Measurements from ENCODE around the gene ZNHIT2.

ZNHIT2 gene

DNA sequence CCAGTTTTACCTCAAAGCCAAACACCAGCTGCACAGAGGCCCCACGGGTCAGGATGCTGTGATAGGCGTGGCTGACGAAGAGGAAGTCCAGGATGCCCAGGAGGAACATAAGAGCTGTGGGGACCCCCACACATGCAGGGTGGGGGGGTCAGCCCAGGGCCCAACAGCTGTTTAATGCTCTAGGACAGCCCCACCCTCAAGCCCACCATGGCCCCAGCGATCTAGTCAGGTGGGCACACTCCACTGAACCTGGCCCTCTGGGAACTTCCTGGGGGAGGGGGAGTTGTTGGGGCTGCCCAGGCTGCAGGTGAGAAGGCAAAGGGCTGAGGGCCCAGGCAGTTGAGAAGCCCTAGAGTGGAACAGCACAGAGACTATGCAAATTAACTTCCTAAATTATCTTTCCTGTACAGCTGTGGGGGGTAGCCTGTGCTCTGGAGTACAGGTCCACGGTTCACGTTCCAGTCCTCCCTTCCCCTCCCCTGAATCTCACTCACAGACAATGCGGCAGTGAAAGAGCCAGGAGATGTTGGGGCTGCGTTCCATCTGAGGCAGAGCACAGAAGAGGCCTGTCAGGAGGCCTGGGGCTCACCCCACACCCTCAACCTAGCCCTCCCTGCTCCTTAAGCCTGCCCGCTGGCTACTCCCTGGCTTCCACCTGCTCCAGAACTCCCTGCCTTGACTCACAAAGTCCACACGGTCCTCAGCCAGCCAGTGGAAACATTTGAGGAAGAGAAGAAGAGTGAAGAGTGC is 14.9 kb upstream of the ZNHIT2 start:
- no peaks in the 10 kb centered on the region for H3K9me3 ChIP-seq
- H3K4me1 ChIP-seq = no peaks in the 10 kb centered on the region
- TF ChIP-seq, protein P1, sequence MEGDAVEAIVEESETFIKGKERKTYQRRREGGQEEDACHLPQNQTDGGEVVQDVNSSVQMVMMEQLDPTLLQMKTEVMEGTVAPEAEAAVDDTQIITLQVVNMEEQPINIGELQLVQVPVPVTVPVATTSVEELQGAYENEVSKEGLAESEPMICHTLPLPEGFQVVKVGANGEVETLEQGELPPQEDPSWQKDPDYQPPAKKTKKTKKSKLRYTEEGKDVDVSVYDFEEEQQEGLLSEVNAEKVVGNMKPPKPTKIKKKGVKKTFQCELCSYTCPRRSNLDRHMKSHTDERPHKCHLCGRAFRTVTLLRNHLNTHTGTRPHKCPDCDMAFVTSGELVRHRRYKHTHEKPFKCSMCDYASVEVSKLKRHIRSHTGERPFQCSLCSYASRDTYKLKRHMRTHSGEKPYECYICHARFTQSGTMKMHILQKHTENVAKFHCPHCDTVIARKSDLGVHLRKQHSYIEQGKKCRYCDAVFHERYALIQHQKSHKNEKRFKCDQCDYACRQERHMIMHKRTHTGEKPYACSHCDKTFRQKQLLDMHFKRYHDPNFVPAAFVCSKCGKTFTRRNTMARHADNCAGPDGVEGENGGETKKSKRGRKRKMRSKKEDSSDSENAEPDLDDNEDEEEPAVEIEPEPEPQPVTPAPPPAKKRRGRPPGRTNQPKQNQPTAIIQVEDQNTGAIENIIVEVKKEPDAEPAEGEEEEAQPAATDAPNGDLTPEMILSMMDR (IDR thresholded peaks at IDR 0.05; ENCODE audit: low read depth, low read length) = no peak
- peaks cover 9% of the 10 kb centered on the region; the same call in 1 of the 2 replicates for H3K36me3 ChIP-seq
- no peaks in the 10 kb centered on the region for H3K27me3 ChIP-seq
- H3K4me3 ChIP-seq (ENCODE audit: low read depth, low read length) = no peak overlapping the region
- no peak for DNase-seq

DNA sequence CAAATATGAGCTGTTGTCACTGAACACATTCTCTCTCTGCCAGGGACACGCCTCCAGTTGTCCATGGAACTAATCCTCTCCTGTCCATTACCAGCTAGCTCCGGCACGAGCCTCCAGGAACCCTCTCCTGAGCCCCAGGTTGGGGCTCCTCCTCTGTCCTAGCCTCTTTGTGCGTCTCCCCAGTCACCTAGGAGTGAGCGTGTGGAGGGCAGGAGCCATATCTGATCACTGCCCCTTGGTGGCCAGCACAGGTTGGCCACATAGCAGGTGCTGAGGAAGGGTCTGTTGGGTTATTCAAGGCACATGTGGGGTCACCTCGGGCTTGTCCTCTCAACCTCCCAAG is 14.4 kb upstream of the ZNHIT2 start:
- H3K4me1 ChIP-seq = no peaks in the 10 kb centered on the region
- DNase-seq = no peak
- no peaks in the 10 kb centered on the region for H3K27me3 ChIP-seq
- no peaks in the 10 kb centered on the region for H3K9me3 ChIP-seq
- TF ChIP-seq, protein P1 (IDR thresholded peaks at IDR 0.05; ENCODE audit: low read depth, low read length) = no peak
- peaks cover 9% of the 10 kb centered on the region; the same call in 1 of the 2 replicates for H3K36me3 ChIP-seq
- H3K4me3 ChIP-seq (ENCODE audit: low read depth, low read length) = no peak overlapping the region

DNA sequence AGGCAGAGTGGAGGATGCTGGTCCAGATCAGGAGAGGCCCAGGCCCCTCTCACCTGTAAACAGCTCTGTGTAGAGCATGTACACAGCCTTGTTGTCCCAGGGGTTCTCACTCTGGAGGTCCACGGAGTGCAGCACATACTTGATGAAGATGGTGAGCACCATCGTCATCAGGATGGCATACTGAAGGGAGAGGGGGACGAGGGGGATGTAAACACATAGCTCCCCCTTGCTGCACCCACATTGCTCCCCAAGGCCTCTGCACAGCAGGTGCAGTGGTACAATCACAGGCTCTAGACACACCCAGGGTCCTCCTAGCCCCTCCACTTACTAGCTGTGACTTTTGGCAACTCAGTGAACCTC is 13.9 kb upstream of the ZNHIT2 start:
- Histone ChIP-seq H3K36me3 (peaks cover 9% of the 10 kb centered on the region; the same call in 1 of the 2 replicates), H3K27me3 (no peaks in the 10 kb centered on the region), H3K4me1 (no peaks in the 10 kb centered on the region), H3K4me3 (ENCODE audit: low read depth, low read length) (no peak overlapping the region), H3K9me3 (no peaks in the 10 kb centered on the region)
- TF ChIP-seq, protein P1 (IDR thresholded peaks at IDR 0.05; ENCODE audit: low read depth, low read length) = no peak
- DNase-seq = no peak

DNA sequence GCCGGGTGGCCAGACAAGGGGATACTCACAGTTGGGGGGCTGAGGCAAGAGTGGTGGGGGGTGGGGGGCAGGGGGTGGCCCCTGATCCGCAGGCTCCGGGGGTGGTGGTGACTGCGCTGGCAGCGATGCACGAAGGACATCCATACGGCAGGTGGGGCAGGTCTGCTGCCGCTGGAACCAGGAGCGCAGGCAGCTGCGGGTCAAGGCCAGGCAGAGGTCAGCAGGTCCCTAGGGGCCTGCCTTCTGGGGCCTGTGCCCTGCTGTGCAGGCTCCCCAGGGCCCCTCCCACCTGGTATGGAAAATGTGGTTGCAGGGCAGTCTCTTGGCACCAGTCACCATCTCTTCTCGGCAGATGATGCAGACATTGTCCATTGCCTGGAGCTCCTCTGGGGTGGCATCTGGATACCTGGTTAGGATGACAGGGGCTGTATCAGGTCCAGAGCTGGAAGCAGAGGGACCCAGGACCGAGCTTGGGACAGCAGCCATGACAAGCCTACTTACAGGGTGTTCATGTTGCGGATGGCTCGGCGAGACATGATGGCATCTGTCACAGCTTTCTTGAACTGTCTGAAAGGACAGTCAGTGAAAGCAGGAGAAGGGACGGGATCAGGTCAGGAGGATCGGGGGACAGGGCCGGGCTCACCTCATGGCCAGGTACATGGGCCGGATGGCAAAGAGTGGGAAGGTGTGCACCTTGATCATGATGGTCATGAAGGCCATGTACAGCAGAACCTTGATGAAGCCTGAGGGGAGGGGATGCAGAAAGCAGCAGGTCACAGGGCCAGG is 13.3 kb upstream of the ZNHIT2 start:
- Histone ChIP-seq H3K27me3 (no peaks in the 10 kb centered on the region), H3K4me1 (no peaks in the 10 kb centered on the region), H3K36me3 (peaks cover 9% of the 10 kb centered on the region; the same call in 1 of the 2 replicates), H3K4me3 (ENCODE audit: low read depth, low read length) (no peak overlapping the region), H3K9me3 (no peaks in the 10 kb centered on the region)
- no peak for DNase-seq
- TF ChIP-seq, protein P1 (IDR thresholded peaks at IDR 0.05; ENCODE audit: low read depth, low read length) = no peak

DNA sequence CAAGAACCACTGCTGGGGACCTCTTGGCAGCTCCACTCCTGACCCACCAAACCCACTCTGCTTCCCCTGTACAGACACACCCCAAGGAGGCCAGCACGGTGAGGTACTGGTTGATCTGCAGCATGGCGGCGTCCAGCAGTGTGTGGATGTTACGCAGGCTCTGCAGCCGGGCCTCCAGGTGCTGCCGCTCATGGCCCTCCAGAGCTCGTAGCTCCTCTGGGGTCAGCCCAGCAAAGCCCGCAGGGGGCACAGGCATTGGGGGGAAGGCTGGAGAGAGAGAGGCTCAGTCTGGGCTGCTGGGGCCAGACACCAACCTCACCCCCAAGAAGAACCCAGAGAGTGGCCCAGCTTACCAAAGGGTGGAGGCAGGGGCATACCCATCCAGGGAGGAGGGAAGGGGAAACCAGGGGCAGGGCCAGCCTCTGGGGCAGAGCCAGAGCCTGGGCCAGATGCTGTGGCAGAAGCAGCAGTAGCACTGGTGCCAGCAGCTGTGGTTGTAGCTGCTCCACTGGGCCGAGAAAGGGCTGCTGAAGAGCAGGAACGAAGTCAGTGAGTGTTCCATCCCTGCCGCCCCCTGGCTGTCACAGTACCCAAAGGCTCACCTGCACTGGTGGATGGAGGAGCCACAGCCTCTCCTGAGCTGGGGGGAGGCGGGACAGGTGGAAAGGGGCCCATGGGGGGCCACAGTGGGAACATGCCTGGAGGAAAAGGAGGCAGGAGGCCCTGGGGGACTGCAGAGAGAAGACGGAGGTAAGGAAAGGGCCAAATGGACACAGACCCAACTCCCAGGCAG is 12.3 kb upstream of the ZNHIT2 start:
- no peak for DNase-seq
- Histone ChIP-seq H3K9me3 (no peaks in the 10 kb centered on the region), H3K27me3 (no peaks in the 10 kb centered on the region), H3K36me3 (peaks cover 9% of the 10 kb centered on the region; the same call in 1 of the 2 replicates), H3K4me1 (no peaks in the 10 kb centered on the region), H3K4me3 (ENCODE audit: low read depth, low read length) (no peak overlapping the region)
- TF ChIP-seq, protein P1 (IDR thresholded peaks at IDR 0.05; ENCODE audit: low read depth, low read length) = no peak

Measured in BE2C (cell line).